ENCODE measurements around the gene EIF5B.
A peak's percentile ranks its signal among the peaks of the same experiment; 100 is the strongest.

Gene EIF5B

GRCh38 chr2:99421469-99421868 lies 84.3 kb downstream of the EIF5B start:
- DNase-seq = peak; percentile 31
- Histone ChIP-seq H2AK5ac (ENCODE audit: low read length, severe bottlenecking) (no peak overlapping the region), H3K18ac (ENCODE audit: low read depth in 1 of 2, low read length in 2 of 2) (no peak overlapping the region), H3K23ac (ENCODE audit: low read length in 2 of 2) (no peak overlapping the region), H4K8ac (ENCODE audit: low read length) (no peak overlapping the region), H3K4me3 (ENCODE audit: insufficient read depth in 1 of 2, low read depth in 1 of 2, low read length in 2 of 2) (no peak overlapping the region), H2BK120ac (ENCODE audit: low read depth, low read length) (no peak overlapping the region), H3K27ac (ENCODE audit: low read length, poor library complexity, severe bottlenecking) (peak overlapping the region; percentile 46), H3K36me3 (ENCODE audit: control insufficient read depth in 1 of 2, insufficient read depth in 2 of 2, low read depth in 1 of 2, low read length in 2 of 2) (peaks cover 16 to 72% of the 10 kb centered on the region in 2 experiments), H2BK5ac (ENCODE audit: low read depth, low read length, poor library complexity, severe bottlenecking) (no peak overlapping the region), H3K4me2 (ENCODE audit: low read length, poor library complexity, severe bottlenecking) (no peak overlapping the region), H3K79me1 (replicated peaks; ENCODE audit: low read length, poor library complexity, severe bottlenecking) (peaks cover 11% of the 10 kb centered on the region), H2BK15ac (ENCODE audit: low read depth, poor library complexity, severe bottlenecking) (no peak overlapping the region), H3K14ac (ENCODE audit: low read length in 2 of 2) (no peak overlapping the region), H3K27me3 (ENCODE audit: control insufficient read depth in 1 of 2, insufficient read depth in 1 of 2, low read length in 2 of 2) (no peaks in the 10 kb centered on the region), H3K4ac (ENCODE audit: low read depth in 1 of 2, low read length in 2 of 2) (no peak overlapping the region), H3K9ac (ENCODE audit: low read length) (no peak overlapping the region), H2AFZ (ENCODE audit: low read depth, low read length) (no peak overlapping the region), H3K4me1 (ENCODE audit: control insufficient read depth, insufficient read depth, low read depth, low read length) (peaks cover 9% of the 10 kb centered on the region), H3K9me3 (ENCODE audit: control insufficient read depth, low read length) (no peaks in the 10 kb centered on the region), H4K91ac (ENCODE audit: low read length) (no peak overlapping the region), H2BK12ac (ENCODE audit: low read length in 2 of 2) (no peak overlapping the region)
- WGBS = 91% methylated on average over 5 of the region's 5 CpGs

- Histone ChIP-seq H3K4me3 (ENCODE audit: insufficient read depth in 1 of 2, low read depth in 1 of 2, low read length in 2 of 2) (no peak overlapping the region), H2BK12ac (ENCODE audit: low read length in 2 of 2) (no peak overlapping the region), H2AFZ (ENCODE audit: low read depth, low read length) (no peak overlapping the region), H4K8ac (ENCODE audit: low read length) (peak overlapping the region; percentile 29), H3K4me1 (ENCODE audit: control insufficient read depth, insufficient read depth, low read depth, low read length) (peaks cover 9% of the 10 kb centered on the region), H3K23ac (ENCODE audit: low read length in 2 of 2) (peak overlapping the region in 1 of 2 experiments; percentile 6), H3K27ac (ENCODE audit: low read length, poor library complexity, severe bottlenecking) (no peak overlapping the region), H3K4me2 (ENCODE audit: low read length, poor library complexity, severe bottlenecking) (no peak overlapping the region), H3K79me1 (replicated peaks; ENCODE audit: low read length, poor library complexity, severe bottlenecking) (peaks cover 11% of the 10 kb centered on the region), H3K9me3 (ENCODE audit: control insufficient read depth, low read length) (no peaks in the 10 kb centered on the region), H3K18ac (ENCODE audit: low read depth in 1 of 2, low read length in 2 of 2) (no peak overlapping the region), H3K27me3 (ENCODE audit: control insufficient read depth in 1 of 2, insufficient read depth in 1 of 2, low read length in 2 of 2) (no peaks in the 10 kb centered on the region), H2BK5ac (ENCODE audit: low read depth, low read length, poor library complexity, severe bottlenecking) (no peak overlapping the region), H3K9ac (ENCODE audit: low read length) (no peak overlapping the region), H4K91ac (ENCODE audit: low read length) (no peak overlapping the region), H3K36me3 (ENCODE audit: control insufficient read depth in 1 of 2, insufficient read depth in 2 of 2, low read depth in 1 of 2, low read length in 2 of 2) (peaks cover 9 to 72% of the 10 kb centered on the region in 2 experiments), H3K14ac (ENCODE audit: low read length in 2 of 2) (no peak overlapping the region), H2BK15ac (ENCODE audit: low read depth, poor library complexity, severe bottlenecking) (no peak overlapping the region), H2BK120ac (ENCODE audit: low read depth, low read length) (no peak overlapping the region), H2AK5ac (ENCODE audit: low read length, severe bottlenecking) (no peak overlapping the region), H3K4ac (ENCODE audit: low read depth in 1 of 2, low read length in 2 of 2) (no peak overlapping the region)
- DNase-seq = no peak
- 100% methylated on average over 2 of the region's 3 CpGs for whole genome bisulfite sequencing
These were observed 85.4 kb downstream of the EIF5B start for GRCh38 chr2:99422599-99422998.

GRCh38 chr2:99424371-99424770 lies 87.2 kb downstream of the EIF5B start:
- H4K8ac ChIP-seq (ENCODE audit: low read length) = no peak overlapping the region
- no peak overlapping the region for H3K9ac ChIP-seq (ENCODE audit: low read length)
- H3K27ac ChIP-seq (ENCODE audit: low read length, poor library complexity, severe bottlenecking) = no peak overlapping the region
- no peak overlapping the region for H2AK5ac ChIP-seq (ENCODE audit: low read length, severe bottlenecking)
- no peak overlapping the region for H3K4me3 ChIP-seq (ENCODE audit: insufficient read depth in 1 of 2, low read depth in 1 of 2, low read length in 2 of 2)
- H3K9me3 ChIP-seq (ENCODE audit: control insufficient read depth, low read length) = no peaks in the 10 kb centered on the region
- no peak overlapping the region for H4K91ac ChIP-seq (ENCODE audit: low read length)
- H2BK15ac ChIP-seq (ENCODE audit: low read depth, poor library complexity, severe bottlenecking) = no peak overlapping the region
- H3K4me1 ChIP-seq (ENCODE audit: control insufficient read depth, insufficient read depth, low read depth, low read length) = peaks cover 6% of the 10 kb centered on the region
- no peak overlapping the region for H3K4me2 ChIP-seq (ENCODE audit: low read length, poor library complexity, severe bottlenecking)
- H3K4ac ChIP-seq (ENCODE audit: low read depth in 1 of 2, low read length in 2 of 2) = no peak overlapping the region
- H2AFZ ChIP-seq (ENCODE audit: low read depth, low read length) = no peak overlapping the region
- no peak overlapping the region for H3K23ac ChIP-seq (ENCODE audit: low read length in 2 of 2)
- no peak for DNase-seq
- H3K36me3 ChIP-seq (ENCODE audit: control insufficient read depth in 1 of 2, insufficient read depth in 2 of 2, low read depth in 1 of 2, low read length in 2 of 2) = peaks cover 12 to 71% of the 10 kb centered on the region in 2 experiments
- H2BK5ac ChIP-seq (ENCODE audit: low read depth, low read length, poor library complexity, severe bottlenecking) = no peak overlapping the region
- no peak overlapping the region for H2BK120ac ChIP-seq (ENCODE audit: low read depth, low read length)
- no peak overlapping the region for H3K18ac ChIP-seq (ENCODE audit: low read depth in 1 of 2, low read length in 2 of 2)
- H3K14ac ChIP-seq (ENCODE audit: low read length in 2 of 2) = no peak overlapping the region
- H3K27me3 ChIP-seq (ENCODE audit: control insufficient read depth in 1 of 2, insufficient read depth in 1 of 2, low read length in 2 of 2) = no peaks in the 10 kb centered on the region
- H3K79me1 ChIP-seq (replicated peaks; ENCODE audit: low read length, poor library complexity, severe bottlenecking) = peaks cover 16% of the 10 kb centered on the region
- H2BK12ac ChIP-seq (ENCODE audit: low read length in 2 of 2) = no peak overlapping the region

GRCh38 chr2:99425022-99425421 lies 87.8 kb downstream of the EIF5B start:
- Histone ChIP-seq H3K9me3 (ENCODE audit: control insufficient read depth, low read length) (no peaks in the 10 kb centered on the region), H3K4me2 (ENCODE audit: low read length, poor library complexity, severe bottlenecking) (no peak overlapping the region)
- WGBS = 63% methylated on average over 2 of the region's 2 CpGs

More at GRCh38 chr2:99425022-99425421, 87.8 kb downstream of the EIF5B start:
- H3K79me1 ChIP-seq (replicated peaks; ENCODE audit: low read length, poor library complexity, severe bottlenecking) = peaks cover 15% of the 10 kb centered on the region
- no peak overlapping the region for H3K4ac ChIP-seq (ENCODE audit: low read depth in 1 of 2, low read length in 2 of 2)
- no peak overlapping the region for H2BK120ac ChIP-seq (ENCODE audit: low read depth, low read length)
- no peak overlapping the region for H3K14ac ChIP-seq (ENCODE audit: low read length in 2 of 2)
- H3K18ac ChIP-seq (ENCODE audit: low read depth in 1 of 2, low read length in 2 of 2) = no peak overlapping the region
- H2AK5ac ChIP-seq (ENCODE audit: low read length, severe bottlenecking) = no peak overlapping the region
- H2BK12ac ChIP-seq (ENCODE audit: low read length in 2 of 2) = no peak overlapping the region
- H3K4me1 ChIP-seq (ENCODE audit: control insufficient read depth, insufficient read depth, low read depth, low read length) = peaks cover 4% of the 10 kb centered on the region
- DNase-seq = peak; percentile 77
- no peak overlapping the region for H4K91ac ChIP-seq (ENCODE audit: low read length)
- no peak overlapping the region for H2BK15ac ChIP-seq (ENCODE audit: low read depth, poor library complexity, severe bottlenecking)
- no peak overlapping the region for H3K27ac ChIP-seq (ENCODE audit: low read length, poor library complexity, severe bottlenecking)
- no peaks in the 10 kb centered on the region for H3K27me3 ChIP-seq (ENCODE audit: control insufficient read depth in 1 of 2, insufficient read depth in 1 of 2, low read length in 2 of 2)
- H4K8ac ChIP-seq (ENCODE audit: low read length) = no peak overlapping the region
- H3K9ac ChIP-seq (ENCODE audit: low read length) = no peak overlapping the region
- H2BK5ac ChIP-seq (ENCODE audit: low read depth, low read length, poor library complexity, severe bottlenecking) = no peak overlapping the region
- peaks cover 12 to 69% of the 10 kb centered on the region in 2 experiments for H3K36me3 ChIP-seq (ENCODE audit: control insufficient read depth in 1 of 2, insufficient read depth in 2 of 2, low read depth in 1 of 2, low read length in 2 of 2)
- no peak overlapping the region for H3K4me3 ChIP-seq (ENCODE audit: insufficient read depth in 1 of 2, low read depth in 1 of 2, low read length in 2 of 2)
- H2AFZ ChIP-seq (ENCODE audit: low read depth, low read length) = no peak overlapping the region
- H3K23ac ChIP-seq (ENCODE audit: low read length in 2 of 2) = no peak overlapping the region
